ENCODE results near the gene BLNK.
A peak's percentile ranks its signal among the peaks of the same experiment; 100 is the strongest.
"Not testable (repeated sequence)": the region's sequence is repeated elsewhere in the genome, so short reads cannot be mapped to it uniquely, and the experiment has no call there.

BLNK gene

GRCh38 chr10:96271016-96271815 is at the start of gene BLNK:
TSS of gene BLNK (minus strand) at chr10:96271569. CDS start at chr10:96271398, 171 bp downstream.
- DNase-seq (ENCODE audit: low spot score): no peak

GRCh38 chr10:96319754-96320474 is 48.5 kb upstream of the BLNK start:
- no peak for DNase-seq (ENCODE audit: low spot score)

GRCh38 chr10:96317067-96317833 is 45.9 kb upstream of the BLNK start:
- DNase-seq (ENCODE audit: low spot score): no peak

GRCh38 chr10:96313344-96313743 is 42.0 kb upstream of the BLNK start:
- DNase-seq (ENCODE audit: low spot score): no peak

- no peak for DNase-seq (ENCODE audit: low spot score)
Measured at GRCh38 chr10:96311180-96311715, 39.9 kb upstream of the BLNK start.

GRCh38 chr10:96310321-96310669 is 38.9 kb upstream of the BLNK start:
- DNase-seq (ENCODE audit: low spot score): no peak

- no peak for DNase-seq (ENCODE audit: low spot score)
Measured at GRCh38 chr10:96309628-96310320, 38.4 kb upstream of the BLNK start.

- not testable (repeated sequence) for DNase-seq (ENCODE audit: low spot score)
Measured at GRCh38 chr10:96308854-96309253, 37.5 kb upstream of the BLNK start.

GRCh38 chr10:96306516-96306915 is 35.1 kb upstream of the BLNK start:
- no peak for DNase-seq (ENCODE audit: low spot score)

GRCh38 chr10:96305019-96305418 is 33.6 kb upstream of the BLNK start:
- DNase-seq (ENCODE audit: low spot score): no peak

- DNase-seq (ENCODE audit: low spot score): no peak
Measured at GRCh38 chr10:96304230-96304629, 32.9 kb upstream of the BLNK start, which contains the start of gene DNTT. TSS of gene DNTT (plus strand) at chr10:96304434. CDS start at chr10:96304498, 64 bp downstream.

- no peak for DNase-seq (ENCODE audit: low spot score)
Measured at GRCh38 chr10:96301616-96302015, 30.2 kb upstream of the BLNK start.

- DNase-seq (ENCODE audit: low spot score): no peak
Measured at GRCh38 chr10:96299383-96299782, 28.0 kb upstream of the BLNK start.

GRCh38 chr10:96298362-96298761 is 27.0 kb upstream of the BLNK start:
- no peak for DNase-seq (ENCODE audit: low spot score)

GRCh38 chr10:96297486-96297885 is 26.1 kb upstream of the BLNK start:
- no peak for DNase-seq (ENCODE audit: low spot score)

GRCh38 chr10:96295475-96295874 is 24.1 kb upstream of the BLNK start:
- no peak for DNase-seq (ENCODE audit: low spot score)

- DNase-seq (ENCODE audit: low spot score): peak; percentile 64
Measured at GRCh38 chr10:96292971-96293920, 21.9 kb upstream of the BLNK start.

- DNase-seq (ENCODE audit: low spot score): no peak
Measured at GRCh38 chr10:96290368-96291133, 19.2 kb upstream of the BLNK start.

- no peak for DNase-seq (ENCODE audit: low spot score)
Measured at GRCh38 chr10:96289218-96289910, 18.0 kb upstream of the BLNK start.

Measured in LoVo (cell line).